ENCODE data around the gene DENND1A. TPM values are rescaled to one million over a fixed set of nuclear protein-coding genes. Genes with fewer than 3 reads are reported as not detected.

The DENND1A gene
- total and polyA plus RNA-seq, 11 donors = 9.8 to 24.0 (median 14.7) TPM

GRCh38 chr9:123423311-123423640 is 506.6 kb downstream of the DENND1A start:
- Histone ChIP-seq H3K27me3 (no peaks in the 10 kb centered on the region), H3K4me1 (no peaks in the 10 kb centered on the region), H3K9me3 (no peaks in the 10 kb centered on the region), H3K36me3 (peaks cover 0 to 23% (median 9%) of the 10 kb centered on the region in 9 donors), H3K27ac (no peak overlapping the region), H3K4me3 (no peak overlapping the region)
- DNase-seq (no peak), ATAC-seq (no peak)
- intact Hi-C loops (cut with DNase I) = no loop called here
- WGBS, 4 donors = 90 to 97% (median 93%) methylated on average over 7 to 8 of the region's 8 CpGs
- TF ChIP-seq POLR2A (IDR thresholded peaks at IDR 0.05) = no peak
- TF ChIP-seq CTCF (IDR thresholded peaks at IDR 0.05) = no peak

- 92 to 94% (median 92%) methylated on average over 21 of the region's 21 CpGs for WGBS, 4 donors
- H3K4me1 ChIP-seq = no peaks in the 10 kb centered on the region
- H3K27me3 ChIP-seq = no peaks in the 10 kb centered on the region
- no peaks in the 10 kb centered on the region for H3K9me3 ChIP-seq
- no peak overlapping the region for H3K27ac ChIP-seq
- H3K36me3 ChIP-seq = peaks cover 0 to 23% (median 9%) of the 10 kb centered on the region in 9 donors
- TF ChIP-seq POLR2A (IDR thresholded peaks at IDR 0.05) (no peak), CTCF (IDR thresholded peaks at IDR 0.05) (no peak)
- intact Hi-C loops (cut with DNase I) = no loop called here
- DNase-seq = no peak
- H3K4me3 ChIP-seq = no peak overlapping the region
- ATAC-seq = no peak
Measured at GRCh38 chr9:123422635-123423310, 507.2 kb downstream of the DENND1A start.

- Histone ChIP-seq H3K4me1 (no peaks in the 10 kb centered on the region), H3K27ac (no peak overlapping the region), H3K4me3 (no peak overlapping the region), H3K27me3 (no peaks in the 10 kb centered on the region), H3K36me3 (peaks cover 0 to 28% (median 9%) of the 10 kb centered on the region in 9 donors), H3K9me3 (no peaks in the 10 kb centered on the region)
- TF ChIP-seq CTCF (IDR thresholded peaks at IDR 0.05) (no peak), POLR2A (IDR thresholded peaks at IDR 0.05) (no peak)
- intact Hi-C loops (cut with DNase I) = no loop called here
- WGBS, 4 donors = 91 to 94% (median 94%) methylated on average over 8 of the region's 8 CpGs
- DNase-seq (no peak), ATAC-seq (no peak)
Measured at GRCh38 chr9:123421801-123422455, 508.0 kb downstream of the DENND1A start.

- H3K4me1 ChIP-seq = no peaks in the 10 kb centered on the region
- 90 to 96% (median 93%) methylated on average over 9 to 13 of the region's 13 CpGs for WGBS, 4 donors
- no peaks in the 10 kb centered on the region for H3K9me3 ChIP-seq
- peaks cover 0 to 35% (median 9%) of the 10 kb centered on the region in 9 donors for H3K36me3 ChIP-seq
- no peak for ATAC-seq
- intact Hi-C loops (cut with DNase I) = no loop called here
- H3K4me3 ChIP-seq = no peak overlapping the region
- TF ChIP-seq CTCF (IDR thresholded peaks at IDR 0.05) (no peak), POLR2A (IDR thresholded peaks at IDR 0.05) (no peak)
- no peaks in the 10 kb centered on the region for H3K27me3 ChIP-seq
- no peak for DNase-seq
- H3K27ac ChIP-seq = no peak overlapping the region
Measured at GRCh38 chr9:123421186-123421585, 508.7 kb downstream of the DENND1A start.

All from heart left ventricle (tissue), 16 donors.